ENCODE results near the gene NARS2.

DNA sequence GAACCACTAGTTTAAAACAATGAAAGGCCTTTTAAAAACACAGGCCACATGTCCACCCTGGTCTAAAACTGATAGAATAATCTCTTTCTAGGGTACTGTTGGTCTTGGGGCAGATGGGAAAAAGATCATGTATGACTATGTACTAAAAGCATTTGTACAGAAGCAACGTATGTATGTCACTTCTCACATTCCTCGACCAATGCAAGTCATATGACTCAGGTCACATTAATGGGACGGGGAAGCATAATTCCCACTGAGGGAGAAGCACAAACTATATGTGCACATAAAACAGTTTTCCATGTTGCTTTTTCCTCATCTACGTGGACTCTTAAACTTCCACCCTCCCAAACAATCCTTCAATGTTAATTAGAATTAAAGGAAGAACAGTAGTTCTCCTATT, 124.8 kb downstream of the NARS2 start:
- TF ChIP-seq POU5F1 (IDR thresholded peaks at IDR 0.05; ENCODE audit: borderline replicate concordance, low read depth, low read length, partially characterized antibody), result no peak
- TF ChIP-seq FOXA1 (IDR thresholded peaks at IDR 0.05; ENCODE audit: borderline replicate concordance), result no peak

Measured in K562 (cell line).